GM12878 (cell line): ENCODE measurements around the gene WWOX.

Experiments used
- DPF2 ChIP-seq: fragments of 450-650 bp; IDR thresholded peaks from 2 replicates; pipeline ENCODE4 v1.6.1; 2017; ENCODE audit warnings: mild to moderate bottlenecking
- JUNB ChIP-seq: IDR thresholded peaks from 2 replicates; pipeline ENCODE4 v1.6.1; 2016; ENCODE audit warnings: antibody characterized with exemption, mild to moderate bottlenecking
- NFIC ChIP-seq: IDR thresholded peaks from 2 replicates; pipeline ENCODE4 v1.6.1; 2012; ENCODE audit warnings: low read depth, mild to moderate bottlenecking, inconsistent platforms, low read length, moderate library complexity
- TF ChIP-seq, protein P1 (sequence below): IDR thresholded peaks from 2 replicates; pipeline ENCODE4 v1.6.1; 2011; ENCODE audit warnings: low read depth, low read length, improper control_type of control experiment, borderline replicate concordance
- TF ChIP-seq, protein P2 (sequence below): IDR thresholded peaks from 2 replicates; pipeline ENCODE4 v1.6.1; 2012; ENCODE audit warnings: improper control_type of control experiment, low read depth, low read length; ENCODE audit not compliant: insufficient replicate concordance

DNA sequence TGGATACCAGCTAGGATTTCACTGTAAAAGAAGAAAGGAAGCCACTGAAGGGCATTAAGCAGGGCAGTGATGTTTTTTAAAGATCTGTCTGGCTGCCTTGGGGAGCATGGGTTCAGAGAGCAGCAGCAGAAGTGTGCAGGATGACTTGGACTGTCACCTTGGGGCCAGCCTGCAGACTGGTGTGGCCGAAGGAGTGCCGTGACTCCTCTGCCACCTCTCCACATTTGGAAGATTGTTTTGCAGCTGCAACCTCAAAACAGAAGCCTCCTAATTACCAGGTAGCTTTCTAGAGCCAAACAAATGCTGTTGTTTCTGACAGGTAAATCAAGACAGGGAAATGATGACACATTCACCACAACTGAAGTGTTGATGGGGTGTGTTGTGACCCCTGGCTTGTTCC, 681.4 kb downstream of the WWOX start:
- TF ChIP-seq DPF2 (no peak), JUNB (no peak), NFIC (no peak)
- TF ChIP-seq, protein P1, sequence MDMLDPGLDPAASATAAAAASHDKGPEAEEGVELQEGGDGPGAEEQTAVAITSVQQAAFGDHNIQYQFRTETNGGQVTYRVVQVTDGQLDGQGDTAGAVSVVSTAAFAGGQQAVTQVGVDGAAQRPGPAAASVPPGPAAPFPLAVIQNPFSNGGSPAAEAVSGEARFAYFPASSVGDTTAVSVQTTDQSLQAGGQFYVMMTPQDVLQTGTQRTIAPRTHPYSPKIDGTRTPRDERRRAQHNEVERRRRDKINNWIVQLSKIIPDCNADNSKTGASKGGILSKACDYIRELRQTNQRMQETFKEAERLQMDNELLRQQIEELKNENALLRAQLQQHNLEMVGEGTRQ: no peak
- TF ChIP-seq, protein P2, sequence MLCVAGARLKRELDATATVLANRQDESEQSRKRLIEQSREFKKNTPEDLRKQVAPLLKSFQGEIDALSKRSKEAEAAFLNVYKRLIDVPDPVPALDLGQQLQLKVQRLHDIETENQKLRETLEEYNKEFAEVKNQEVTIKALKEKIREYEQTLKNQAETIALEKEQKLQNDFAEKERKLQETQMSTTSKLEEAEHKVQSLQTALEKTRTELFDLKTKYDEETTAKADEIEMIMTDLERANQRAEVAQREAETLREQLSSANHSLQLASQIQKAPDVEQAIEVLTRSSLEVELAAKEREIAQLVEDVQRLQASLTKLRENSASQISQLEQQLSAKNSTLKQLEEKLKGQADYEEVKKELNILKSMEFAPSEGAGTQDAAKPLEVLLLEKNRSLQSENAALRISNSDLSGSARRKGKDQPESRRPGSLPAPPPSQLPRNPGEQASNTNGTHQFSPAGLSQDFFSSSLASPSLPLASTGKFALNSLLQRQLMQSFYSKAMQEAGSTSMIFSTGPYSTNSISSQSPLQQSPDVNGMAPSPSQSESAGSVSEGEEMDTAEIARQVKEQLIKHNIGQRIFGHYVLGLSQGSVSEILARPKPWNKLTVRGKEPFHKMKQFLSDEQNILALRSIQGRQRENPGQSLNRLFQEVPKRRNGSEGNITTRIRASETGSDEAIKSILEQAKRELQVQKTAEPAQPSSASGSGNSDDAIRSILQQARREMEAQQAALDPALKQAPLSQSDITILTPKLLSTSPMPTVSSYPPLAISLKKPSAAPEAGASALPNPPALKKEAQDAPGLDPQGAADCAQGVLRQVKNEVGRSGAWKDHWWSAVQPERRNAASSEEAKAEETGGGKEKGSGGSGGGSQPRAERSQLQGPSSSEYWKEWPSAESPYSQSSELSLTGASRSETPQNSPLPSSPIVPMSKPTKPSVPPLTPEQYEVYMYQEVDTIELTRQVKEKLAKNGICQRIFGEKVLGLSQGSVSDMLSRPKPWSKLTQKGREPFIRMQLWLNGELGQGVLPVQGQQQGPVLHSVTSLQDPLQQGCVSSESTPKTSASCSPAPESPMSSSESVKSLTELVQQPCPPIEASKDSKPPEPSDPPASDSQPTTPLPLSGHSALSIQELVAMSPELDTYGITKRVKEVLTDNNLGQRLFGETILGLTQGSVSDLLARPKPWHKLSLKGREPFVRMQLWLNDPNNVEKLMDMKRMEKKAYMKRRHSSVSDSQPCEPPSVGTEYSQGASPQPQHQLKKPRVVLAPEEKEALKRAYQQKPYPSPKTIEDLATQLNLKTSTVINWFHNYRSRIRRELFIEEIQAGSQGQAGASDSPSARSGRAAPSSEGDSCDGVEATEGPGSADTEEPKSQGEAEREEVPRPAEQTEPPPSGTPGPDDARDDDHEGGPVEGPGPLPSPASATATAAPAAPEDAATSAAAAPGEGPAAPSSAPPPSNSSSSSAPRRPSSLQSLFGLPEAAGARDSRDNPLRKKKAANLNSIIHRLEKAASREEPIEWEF: no peak
